Left kidney (tissue), 2 donors: ENCODE data around the gene BARX2. TPM values are rescaled to one million over a fixed set of nuclear protein-coding genes. Genes with fewer than 3 reads are reported as not detected.

ENCODE experiments used
- DNase-seq: peaks from one replicate; pipeline ENCODE4 v3.0.0-alpha.2; 2013
- polyA plus RNA-seq: library from polyadenylated mRNA; unstranded; fragments of 120-200 nt; gene quantifications from one replicate; pipeline ENCODE4 v1.2.1, GENCODE V29; 2013; ENCODE audit not compliant: insufficient read length

BARX2 gene
- polyA plus RNA-seq, 1 donor: 1.0 TPM

- peak; percentile 76 for DNase-seq
These were observed 64.5 kb downstream of the BARX2 start for GRCh38 chr11:129440028-129440713.

GRCh38 chr11:129442171-129442570 is 66.5 kb downstream of the BARX2 start:
- DNase-seq: no peak

DNA sequence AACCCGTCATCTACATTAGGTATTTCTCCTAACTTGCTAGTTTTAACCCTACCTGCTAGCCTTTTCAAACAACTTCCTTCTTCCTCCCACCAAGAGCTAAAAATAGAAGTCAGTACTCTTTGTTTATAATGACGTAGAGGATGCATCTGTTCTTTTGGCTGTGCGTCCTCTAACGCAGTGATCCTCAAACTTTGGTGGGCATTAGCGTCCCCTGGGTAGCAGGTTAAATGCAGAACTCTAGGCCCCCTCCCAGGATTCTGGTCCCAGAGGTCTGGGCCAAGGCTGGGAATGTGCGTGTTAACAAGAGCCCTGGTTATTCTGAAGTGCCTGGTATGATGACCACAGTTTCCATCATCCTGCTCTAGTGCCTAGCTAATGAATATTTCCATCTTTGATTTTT is 67.6 kb downstream of the BARX2 start:
- no peak for DNase-seq

DNA sequence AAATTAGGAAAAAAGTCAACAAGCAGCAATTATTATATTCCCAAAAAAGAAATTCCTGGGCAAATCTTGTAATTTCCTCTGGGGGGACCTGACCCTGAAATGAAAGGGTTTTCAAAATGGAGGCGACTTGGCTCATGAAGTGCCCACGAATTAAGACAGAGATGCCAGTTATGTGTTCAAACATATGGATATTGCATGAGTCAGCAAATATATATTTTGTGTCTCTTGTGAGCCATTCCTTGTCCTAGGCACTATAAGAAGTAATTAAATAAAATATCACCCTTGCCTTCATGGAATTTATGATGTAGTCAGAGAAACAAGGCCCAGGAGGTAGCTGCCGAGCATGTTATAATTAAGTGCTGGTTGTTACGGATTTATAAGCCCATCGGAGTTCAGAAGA is 68.6 kb downstream of the BARX2 start:
- DNase-seq: no peak

DNA sequence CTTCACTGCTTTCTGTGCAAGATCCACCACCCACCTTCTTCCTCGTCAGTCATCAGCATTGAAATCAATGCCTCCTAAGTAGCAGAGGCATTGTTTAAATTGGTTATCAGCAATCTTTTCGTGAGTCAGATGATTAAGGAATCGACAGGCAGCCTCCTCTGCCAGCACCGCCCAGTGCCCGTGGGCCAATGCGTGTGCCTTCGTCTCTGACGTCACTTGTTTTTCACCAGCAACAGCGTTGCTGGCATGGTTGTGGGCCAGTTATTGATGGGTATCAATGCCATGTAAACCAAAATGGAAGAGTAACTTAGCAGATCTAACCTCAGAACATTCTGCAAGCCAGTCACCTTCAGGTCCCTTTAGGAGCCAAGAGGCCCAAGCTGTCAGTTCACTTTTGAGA is 69.6 kb downstream of the BARX2 start:
- no peak for DNase-seq

- no peak for DNase-seq
These were observed 70.9 kb downstream of the BARX2 start for GRCh38 chr11:129446572-129446971.

DNA sequence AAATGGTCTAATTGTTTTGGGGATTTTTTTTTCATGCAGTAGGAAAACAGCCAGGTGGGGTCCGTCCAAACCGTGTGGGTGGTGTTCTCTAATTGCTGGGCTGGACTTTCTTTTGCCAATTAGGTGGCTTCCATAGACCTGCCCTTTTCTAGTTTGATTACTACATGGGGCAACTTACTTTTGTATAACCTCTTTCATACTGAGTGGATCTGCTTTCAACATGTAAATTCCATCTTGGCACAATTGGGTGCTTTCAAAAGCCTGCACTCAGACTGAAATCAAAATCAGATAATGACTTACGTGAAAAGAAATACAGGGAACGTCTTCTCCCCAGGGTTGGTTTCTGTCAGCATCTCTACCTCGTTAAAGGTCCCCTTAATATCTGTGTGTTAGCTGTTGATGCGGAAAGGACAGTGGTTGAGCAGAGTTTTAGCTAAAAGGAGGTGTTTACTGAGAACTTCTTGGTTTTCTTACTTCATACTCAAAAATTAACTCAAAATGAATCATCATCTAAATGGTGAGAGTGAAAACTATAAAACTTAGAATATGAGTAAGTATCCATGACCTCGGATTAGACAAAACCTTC is 72.1 kb downstream of the BARX2 start:
- DNase-seq: no peak

DNA sequence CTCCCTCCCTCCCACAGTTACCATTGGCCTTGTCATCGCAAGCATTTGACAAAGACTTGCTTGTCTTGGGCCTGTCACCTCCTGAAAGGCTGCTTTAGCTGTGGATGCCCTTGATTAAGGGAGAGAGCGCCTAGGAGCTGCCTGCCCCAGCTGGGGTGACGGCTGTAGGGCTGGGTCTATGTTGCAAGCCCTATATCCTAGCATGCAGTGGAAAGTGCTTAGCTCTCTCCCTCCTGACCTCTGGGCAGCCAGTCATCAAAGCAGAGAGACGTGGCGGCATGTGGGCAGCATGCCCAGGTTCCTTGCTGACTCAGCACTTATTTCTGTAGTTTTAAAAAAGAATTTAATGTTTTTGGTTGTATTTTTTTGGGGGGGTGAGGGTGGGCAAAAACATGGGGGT is 75.9 kb downstream of the BARX2 start:
- DNase-seq: no peak

- DNase-seq: no peak
These were observed 77.7 kb downstream of the BARX2 start for GRCh38 chr11:129453293-129453721.

DNA sequence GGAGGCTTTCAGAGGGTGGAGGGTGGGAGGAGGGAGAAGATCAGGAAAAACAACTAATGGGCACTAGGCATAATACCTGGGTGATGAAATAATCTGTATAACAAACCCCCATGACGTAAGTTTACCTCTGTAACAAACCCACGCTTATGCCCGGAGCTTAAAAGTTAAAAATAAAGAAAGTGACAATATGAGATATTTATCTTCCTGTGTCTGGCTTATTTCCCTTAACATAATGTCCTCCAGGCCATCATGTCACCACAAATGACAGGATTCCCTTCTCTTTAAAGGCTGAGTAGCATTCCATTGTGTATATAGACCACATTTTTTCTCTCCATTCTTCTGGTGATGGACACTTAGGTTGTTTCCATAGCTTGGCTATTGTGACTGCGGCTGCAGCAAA is 79.5 kb downstream of the BARX2 start:
- DNase-seq: no peak

- DNase-seq: no peak
These were observed 80.4 kb downstream of the BARX2 start for GRCh38 chr11:129455756-129456655.

DNA sequence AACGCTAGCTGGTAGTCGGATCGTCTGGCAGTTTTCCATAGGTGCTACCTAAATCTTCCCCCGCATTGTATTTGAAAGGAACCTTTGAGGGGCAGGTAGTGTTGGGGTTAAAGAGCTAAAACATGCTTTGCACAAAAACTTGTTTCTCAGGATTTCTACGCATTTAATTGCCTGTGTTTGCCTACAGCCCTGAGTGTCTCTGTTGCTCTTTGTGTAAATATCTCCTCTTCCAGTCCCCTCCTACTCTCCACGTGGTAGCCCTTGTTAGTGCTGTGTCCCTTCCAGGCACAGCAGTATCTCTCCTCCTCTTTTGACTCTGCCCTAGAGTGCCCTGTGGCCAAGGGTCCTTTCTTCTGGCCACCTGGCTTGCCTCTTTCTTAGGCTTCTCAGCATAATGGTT is 81.7 kb downstream of the BARX2 start:
- no peak for DNase-seq

DNA sequence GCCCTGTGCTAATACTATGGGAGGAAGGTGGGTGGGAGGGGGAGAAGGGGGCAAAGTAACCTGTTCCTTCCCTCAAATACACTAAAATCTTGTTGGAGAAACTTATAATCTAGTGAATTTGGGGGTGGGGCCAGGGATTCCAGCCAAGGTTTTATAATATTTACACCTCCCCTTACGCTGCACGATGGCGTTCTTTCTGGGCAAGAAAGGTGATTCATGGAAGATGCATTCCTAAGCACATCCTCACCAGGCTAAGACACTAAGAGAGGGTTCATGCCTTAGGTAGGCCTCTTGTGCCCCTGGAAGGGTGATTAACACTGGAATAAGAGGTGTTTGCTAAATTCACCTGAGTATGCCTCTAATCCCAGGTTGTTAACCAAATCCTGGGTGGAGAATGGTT is 82.6 kb downstream of the BARX2 start:
- no peak for DNase-seq

GRCh38 chr11:129458756-129459535 is 83.3 kb downstream of the BARX2 start:
- DNase-seq: peak; percentile 55

DNA sequence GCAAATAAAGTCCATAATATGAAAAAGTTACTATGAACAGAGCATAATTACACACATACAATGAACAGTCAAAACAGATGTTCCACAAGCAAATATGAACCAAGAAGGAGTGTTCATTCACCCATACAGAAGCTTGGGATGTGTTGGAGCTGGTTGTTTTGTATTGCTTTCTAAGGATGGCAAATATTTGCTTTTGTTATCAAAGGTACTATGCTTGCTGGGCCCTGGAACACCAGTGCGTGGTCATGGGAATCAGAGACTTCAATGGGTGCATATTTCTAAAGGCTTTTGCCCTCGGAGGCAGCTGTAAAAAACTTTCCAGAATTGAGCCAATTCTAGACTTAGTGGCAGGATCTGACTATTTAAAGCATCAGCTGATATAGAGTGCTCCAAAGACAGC is 85.1 kb downstream of the BARX2 start:
- no peak for DNase-seq

DNA sequence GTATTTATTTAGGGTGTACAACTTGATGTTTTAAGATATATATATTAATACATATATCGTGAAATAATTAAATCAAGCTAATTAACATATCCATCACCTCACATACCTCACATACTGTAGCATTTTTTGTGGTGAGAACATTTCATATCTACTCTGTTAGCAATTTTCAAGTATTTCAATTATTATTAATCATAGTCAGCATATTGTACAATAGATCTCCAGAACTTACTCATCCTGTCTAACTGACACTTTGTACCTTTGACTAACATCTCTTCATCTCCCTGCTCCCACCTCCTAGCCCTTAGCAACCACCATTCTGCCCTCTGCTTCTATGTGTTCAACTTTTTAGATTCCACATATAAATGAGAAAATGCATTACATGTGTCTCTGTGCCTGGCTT is 108.4 kb downstream of the BARX2 start:
- no peak for DNase-seq

GRCh38 chr11:129489249-129489648 is 113.6 kb downstream of the BARX2 start:
- DNase-seq: no peak

DNA sequence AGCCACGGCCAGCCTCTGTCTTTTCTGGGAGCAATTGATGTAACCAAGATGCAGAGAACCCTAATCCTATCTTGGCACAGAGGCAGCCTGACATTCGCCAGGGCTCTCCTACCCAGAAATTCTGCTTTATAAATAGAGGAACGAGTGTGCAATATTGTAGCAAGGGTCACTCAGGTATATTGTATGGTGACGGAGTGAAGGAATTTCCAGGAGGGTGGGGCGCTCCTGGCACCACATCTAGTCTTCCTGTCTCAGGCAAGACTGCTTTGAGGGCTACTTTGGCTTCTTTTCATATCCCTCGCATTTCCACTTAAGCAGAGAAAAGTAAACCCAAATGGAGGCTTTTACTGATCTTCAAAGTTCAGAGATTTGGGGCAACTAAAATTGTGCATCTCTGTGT is 114.4 kb downstream of the BARX2 start:
- no peak for DNase-seq

- DNase-seq: no peak
These were observed 118.1 kb downstream of the BARX2 start for GRCh38 chr11:129493746-129494145.
